CD4-positive, alpha-beta T cell treated with Interleukin-17A for 1 hour (primary cell): ENCODE measurements around the gene ISYNA1.

Source experiments
- DNase-seq: peaks from one replicate; pipeline ENCODE4 v3.0.0-alpha.2; 2020

The ISYNA1 gene

GRCh38 chr19:18466354-18466753 lies 28.4 kb upstream of the ISYNA1 start:
- DNase-seq: no peak

- no peak for DNase-seq
Observed at GRCh38 chr19:18465964-18466339, 28.0 kb upstream of the ISYNA1 start.

- no peak for DNase-seq
Observed at GRCh38 chr19:18465214-18465963, 27.5 kb upstream of the ISYNA1 start.

GRCh38 chr19:18464646-18465045 lies 26.7 kb upstream of the ISYNA1 start:
- DNase-seq: no peak

- no peak for DNase-seq
Observed at GRCh38 chr19:18461471-18461870, 23.5 kb upstream of the ISYNA1 start.

- DNase-seq: no peak
Observed at GRCh38 chr19:18460900-18461299, 23.0 kb upstream of the ISYNA1 start.

- no peak for DNase-seq
Observed at GRCh38 chr19:18457483-18458331, 19.8 kb upstream of the ISYNA1 start.

GRCh38 chr19:18456974-18457373 lies 19.0 kb upstream of the ISYNA1 start:
- no peak for DNase-seq

GRCh38 chr19:18456279-18456678 lies 18.3 kb upstream of the ISYNA1 start:
- DNase-seq: no peak

GRCh38 chr19:18453269-18454024 lies 15.5 kb upstream of the ISYNA1 start:
- DNase-seq: no peak

GRCh38 chr19:18452386-18452785 lies 14.5 kb upstream of the ISYNA1 start:
- DNase-seq: no peak

- peak; percentile 88 for DNase-seq
Observed at GRCh38 chr19:18450931-18451836, 13.3 kb upstream of the ISYNA1 start.

GRCh38 chr19:18450021-18450930 lies 12.3 kb upstream of the ISYNA1 start:
- DNase-seq: no peak

- DNase-seq: no peak
Observed at GRCh38 chr19:18449552-18449951, 11.6 kb upstream of the ISYNA1 start.

GRCh38 chr19:18446811-18447359 lies 9.0 kb upstream of the ISYNA1 start:
- DNase-seq: no peak

GRCh38 chr19:18446145-18446810 lies 8.3 kb upstream of the ISYNA1 start:
- DNase-seq: no peak

GRCh38 chr19:18445262-18445948 lies 7.5 kb upstream of the ISYNA1 start:
- no peak for DNase-seq

- no peak for DNase-seq
Observed at GRCh38 chr19:18444513-18444912, 6.6 kb upstream of the ISYNA1 start.

- DNase-seq: no peak
Observed at GRCh38 chr19:18443831-18444230, 5.9 kb upstream of the ISYNA1 start.

GRCh38 chr19:18443406-18443805 lies 5.5 kb upstream of the ISYNA1 start:
- DNase-seq: no peak
